K562 (cell line): ENCODE results near the gene EZH2. TPM values are rescaled to one million over a fixed set of nuclear protein-coding genes. Genes with fewer than 3 reads are reported as not detected.
A peak's percentile ranks its signal among the peaks of the same experiment; 100 is the strongest.

Source experiments
- ATAC-seq: fragments of 200-7000 bp; cut with Tn5 transposase; 3 replicates; pipeline ENCODE4 v1.9.1; 2020; ENCODE audit warnings: moderate library complexity
- BruUV-seq: library from RNA; stranded (reverse); fragments of 400-500 nt; replicated peaks from 2 replicates; lab custom pipeline; 2021; lab: Mats Ljungman, UMichigan
- CTCF ChIA-PET: fragments of 300-600 bp; formaldehyde crosslinking; extraction: SDS; loops from one replicate; lab custom pipeline; 2021; ENCODE audit warnings: low intra/inter-chr PET ratio; lab: Yijun Ruan, JAX
- POLR2A ChIA-PET: fragments of 300-600, 350-650 bp; sonication (Branson Sonifier 250); formaldehyde crosslinking; extraction: SDS; loops from one replicate; lab custom pipeline; 2021; ENCODE audit warnings: antibody characterized with exemption, inconsistent platforms; lab: Yijun Ruan, JAX
- DNase-seq, 4 experiments: peaks; one replicate each; pipeline versions ENCODE4 v3.0.0 to v3.0.0-alpha.2; 2011 to 2018; ENCODE audit warnings: low spot score in 3 of 4, mixed read lengths in 3 of 4; ENCODE audit errors: extremely low read depth in 1 of 4
- FAIRE-seq: peaks from 2 replicates; lab custom pipeline; 2011; peaks lifted over from hg19 to GRCh38; lab: Jason Lieb, UNC
- H2AFZ ChIP-seq: 2 replicates; pipeline ENCODE4 v1.6.0; 2011; ENCODE audit warnings: low read depth, low read length, control low read depth, inconsistent platforms
- H3K27ac ChIP-seq: fragments of 200-600 bp; 3 replicates; pipeline ENCODE4 v1.8.0; 2011; ENCODE audit warnings: low read depth, mild to moderate bottlenecking, control low read depth, inconsistent platforms, low read length, moderate library complexity, mixed read lengths; ENCODE audit errors: extremely low read depth
- H3K27me3 ChIP-seq, 2 experiments: fragments of 300-600 bp in 1 of 2; 2 replicates in 1 of 2; 3 replicates in 1 of 2; pipeline versions ENCODE4 v1.6.0 to v1.8.0; 2011; ENCODE audit warnings: inconsistent platforms in 2 of 2, low read length in 2 of 2, mild to moderate bottlenecking in 1 of 2, mixed read lengths in 1 of 2, moderate library complexity in 1 of 2; ENCODE audit not compliant: control insufficient read depth in 2 of 2, insufficient read depth in 2 of 2
- H3K36me3 ChIP-seq: fragments of 300-600 bp; 3 replicates; pipeline ENCODE4 v1.8.0; 2011; ENCODE audit warnings: mild to moderate bottlenecking, low read length, inconsistent platforms; ENCODE audit not compliant: control insufficient read depth, insufficient read depth
- H3K4me1 ChIP-seq, 2 experiments: fragments of 200-600 bp in 1 of 2; replicated peaks in 1 of 2; 2 replicates in 1 of 2; 3 replicates in 1 of 2; pipeline versions ENCODE4 v1.5.1 to v1.8.0; 2011; ENCODE audit warnings: inconsistent platforms in 2 of 2, low read length in 2 of 2, mild to moderate bottlenecking in 1 of 2, mixed read lengths in 1 of 2, moderate library complexity in 1 of 2; ENCODE audit not compliant: control insufficient read depth in 2 of 2, insufficient read depth in 2 of 2
- H3K4me2 ChIP-seq: 2 replicates; pipeline ENCODE4 v1.6.1; 2011; ENCODE audit warnings: low read length, control low read depth, inconsistent platforms, mixed read lengths; ENCODE audit not compliant: insufficient read depth
- H3K4me3 ChIP-seq: fragments of 200-600 bp; sonication (generic), shearing (Covaris generic); 2 replicates; pipeline ENCODE4 v1.5.1; 2016; ENCODE audit warnings: control low read depth, inconsistent platforms
- H3K79me2 ChIP-seq: fragments of 200-600 bp; 3 replicates; pipeline ENCODE4 v1.8.0; 2011; ENCODE audit warnings: low read length, inconsistent platforms; ENCODE audit not compliant: control insufficient read depth, insufficient read depth
- H3K9ac ChIP-seq, 2 experiments: 2 replicates each; pipeline versions ENCODE4 v1.6.0 to v1.6.1; 2011; ENCODE audit warnings: low read depth in 2 of 2, low read length in 2 of 2, control low read depth in 1 of 2, inconsistent platforms in 1 of 2, mild to moderate bottlenecking in 1 of 2, mixed read lengths in 1 of 2; ENCODE audit not compliant: insufficient read depth in 1 of 2
- H3K9me1 ChIP-seq: one replicate; pipeline ENCODE4 v1.6.0; 2011; ENCODE audit warnings: inconsistent platforms, mild to moderate bottlenecking, low read length, moderate library complexity; ENCODE audit not compliant: control insufficient read depth, insufficient read depth
- H3K9me3 ChIP-seq: replicated peaks from 2 replicates; pipeline ENCODE4 v1.5.1; 2011; ENCODE audit warnings: low read depth, low read length, inconsistent platforms; ENCODE audit not compliant: control insufficient read depth, insufficient read depth
- H4K20me1 ChIP-seq: replicated peaks from 2 replicates; pipeline ENCODE4 v1.6.1; 2011; ENCODE audit warnings: low read length, inconsistent platforms, mixed read lengths; ENCODE audit not compliant: control insufficient read depth, insufficient read depth
- ATF1 ChIP-seq, 2 experiments: fragments of 450-650 bp in 1 of 2; IDR thresholded peaks; 2 replicates each; pipeline ENCODE4 v1.6.1; 2016; ENCODE audit warnings: missing compliant biosample characterization in 1 of 2, missing genetic modification characterization in 1 of 2
- BRD4 ChIP-seq: fragments of 200-600 bp; sonication (generic); IDR thresholded peaks from 2 replicates; pipeline ENCODE4 v1.6.1; 2017; ENCODE audit warnings: inconsistent platforms
- GTF2F1 ChIP-seq: IDR thresholded peaks from 2 replicates; pipeline ENCODE4 v1.6.1; 2011; ENCODE audit warnings: low read depth, low read length, improper control_type of control experiment
- HNRNPLL ChIP-seq: fragments of 200-400 bp; formaldehyde crosslinking; IDR thresholded peaks from 2 replicates; pipeline ENCODE4 v1.6.1; 2017; ENCODE audit warnings: low read length, low read depth, mild to moderate bottlenecking; ENCODE audit not compliant: poor library complexity, severe bottlenecking
- KDM5B ChIP-seq: fragments of 200-600 bp; sonication (generic); IDR thresholded peaks from 2 replicates; pipeline ENCODE4 v1.6.1; 2012; ENCODE audit warnings: low read depth, mild to moderate bottlenecking, moderate library complexity, low read length, control low read depth, inconsistent platforms; ENCODE audit not compliant: insufficient replicate concordance
- MYBL2 ChIP-seq, 2 experiments: fragments of 450-650 bp in 1 of 2; sonication (generic) in 1 of 2; formaldehyde crosslinking in 1 of 2; IDR thresholded peaks; 2 replicates each; pipeline versions ENCODE4 v1.6.1 to v1.8.1; 2017 to 2022; ENCODE audit warnings: borderline replicate concordance in 1 of 2, inconsistent platforms in 1 of 2, low read depth in 1 of 2, mild to moderate bottlenecking in 1 of 2, missing genetic modification reagents in 1 of 2, moderate library complexity in 1 of 2
- NFIX ChIP-seq: fragments of 250-450 bp; sonication (Bioruptor Pico); IDR thresholded peaks from 2 replicates; pipeline ENCODE4 v1.4.0; 2020; ENCODE audit warnings: low read depth, mild to moderate bottlenecking, moderate library complexity
- POLR2AphosphoS2 ChIP-seq: IDR thresholded peaks from 2 replicates; pipeline ENCODE4 v1.6.1; 2012; ENCODE audit warnings: low read length, improper control_type of control experiment
- PPARD ChIP-seq: fragments of 250-450 bp; sonication (Bioruptor Pico); IDR thresholded peaks from 2 replicates; pipeline ENCODE4 v1.8.0; 2022; ENCODE audit warnings: inconsistent platforms, mild to moderate bottlenecking, moderate library complexity
- RBM22 ChIP-seq: fragments of 200-400 bp; formaldehyde crosslinking; IDR thresholded peaks from 2 replicates; pipeline ENCODE4 v1.6.1; 2018; ENCODE audit warnings: low read length, low read depth; ENCODE audit not compliant: poor library complexity, severe bottlenecking
- ZSCAN29 ChIP-seq: fragments of 450-650 bp; IDR thresholded peaks from 2 replicates; pipeline ENCODE4 v1.6.1; 2017
- WGBS: fragments of 100-300 bp; shearing (Covaris generic); methylation state at CpG from one replicate; pipeline ENCODE4 v1.1.6; 2016; ENCODE audit warnings: low coverage, mixed read lengths; ENCODE audit not compliant: insufficient coverage; ENCODE audit errors: missing lambda C conversion rate; 5-methylcytosine and 5-hydroxymethylcytosine counted together
- in situ Hi-C: fragments of 300-500 bp; cut with MboI; formaldehyde crosslinking; loops from 4 replicates; pipeline ENCODE4 v1.15.0; 2018; ENCODE audit warnings: inconsistent platforms, mixed read lengths
- intact Hi-C: fragments of 100-400 bp; cut with micrococcal nuclease; formaldehyde crosslinking; loops from 2 replicates; pipeline ENCODE4 v1.14.2; 2022
- polyA plus RNA-seq, 8 experiments: library from polyadenylated mRNA; depleted of rRNA in 4 of 8; stranded (reverse) in 5 of 8; unstranded in 3 of 8; fragments of >200 nt; fragmentation: Nextera tagmentation in 2 of 8; fragmentation: Illumina TruSeq in 1 of 8; extraction: Ambion mirVana in 2 of 8; extraction: Trizol in 1 of 8; gene quantifications; 2 replicates each; pipeline versions ENCODE4 v1.2.1 to v1.2.3, GENCODE V29; 2011 to 2014; ENCODE audit warnings: inconsistent platforms in 1 of 8, missing spikeins in 1 of 8
- total RNA-seq, 7 experiments: library from RNA; depleted of rRNA in 6 of 7; stranded (reverse); fragments of >200 nt in 6 of 7; fragmentation: Illumina TruSeq in 2 of 7; extraction: Trizol in 2 of 7; gene quantifications; 2 replicates each; pipeline versions ENCODE4 v1.2.1 to v1.2.3, GENCODE V29; 2011 to 2021; ENCODE audit warnings: low replicate concordance in 1 of 7
- TF ChIP-seq, protein P1 (sequence below), 2 experiments: IDR thresholded peaks in 1 of 2; conservative IDR thresholded peaks in 1 of 2; 2 replicates each; pipeline ENCODE4 v1.6.1; 2016; ENCODE audit warnings: low read depth in 2 of 2, mild to moderate bottlenecking in 1 of 2, missing compliant biosample characterization in 1 of 2, missing genetic modification characterization in 1 of 2, moderate library complexity in 1 of 2

Gene EZH2
- total and polyA plus RNA-seq, 9 of the 15 experiments (the other 6 are each of a cell fraction or from before 2014, with no cell fraction given), result 48.7 to 175 (median 98.6) TPM

DNA sequence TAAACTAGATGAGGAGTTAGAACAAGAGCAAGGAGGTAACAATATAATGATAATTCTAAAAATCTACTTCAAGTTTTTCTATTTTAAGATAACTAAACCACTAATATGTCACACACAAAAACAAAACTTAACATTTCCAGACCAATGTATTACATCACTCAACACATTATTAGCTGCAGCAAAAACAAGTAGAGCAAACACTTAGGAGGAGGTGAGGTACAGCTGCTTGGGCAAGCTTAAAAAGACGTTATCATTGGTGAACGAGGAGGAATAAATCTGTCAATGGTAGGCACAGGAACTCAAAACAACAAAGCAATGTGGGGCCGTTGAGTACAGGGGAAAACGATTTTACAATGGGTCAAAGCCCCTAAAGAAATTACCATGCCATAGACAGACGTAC, 58.8 kb downstream of the EZH2 start (continued):
- TF ChIP-seq MYBL2 (IDR thresholded peaks at IDR 0.05; ENCODE audit: low read depth) (peak; percentile 32; the same call in 1 of the 2 replicates), MYBL2 (CRISPR knock-in tag; IDR thresholded peaks at IDR 0.05; ENCODE audit: borderline replicate concordance) (no peak), HNRNPLL (no peak), NFIX (CRISPR knock-in tag) (no peak)
- TF ChIP-seq, protein P1, sequence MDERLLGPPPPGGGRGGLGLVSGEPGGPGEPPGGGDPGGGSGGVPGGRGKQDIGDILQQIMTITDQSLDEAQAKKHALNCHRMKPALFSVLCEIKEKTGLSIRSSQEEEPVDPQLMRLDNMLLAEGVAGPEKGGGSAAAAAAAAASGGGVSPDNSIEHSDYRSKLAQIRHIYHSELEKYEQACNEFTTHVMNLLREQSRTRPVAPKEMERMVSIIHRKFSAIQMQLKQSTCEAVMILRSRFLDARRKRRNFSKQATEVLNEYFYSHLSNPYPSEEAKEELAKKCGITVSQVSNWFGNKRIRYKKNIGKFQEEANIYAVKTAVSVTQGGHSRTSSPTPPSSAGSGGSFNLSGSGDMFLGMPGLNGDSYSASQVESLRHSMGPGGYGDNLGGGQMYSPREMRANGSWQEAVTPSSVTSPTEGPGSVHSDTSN (CRISPR knock-in tag; IDR thresholded peaks at IDR 0.05; ENCODE audit: low read depth), result no peak
- TF ChIP-seq, protein P1 (tag; conservative IDR thresholded peaks at IDR 0.05; ENCODE audit: low read depth), result peak; percentile 90

DNA sequence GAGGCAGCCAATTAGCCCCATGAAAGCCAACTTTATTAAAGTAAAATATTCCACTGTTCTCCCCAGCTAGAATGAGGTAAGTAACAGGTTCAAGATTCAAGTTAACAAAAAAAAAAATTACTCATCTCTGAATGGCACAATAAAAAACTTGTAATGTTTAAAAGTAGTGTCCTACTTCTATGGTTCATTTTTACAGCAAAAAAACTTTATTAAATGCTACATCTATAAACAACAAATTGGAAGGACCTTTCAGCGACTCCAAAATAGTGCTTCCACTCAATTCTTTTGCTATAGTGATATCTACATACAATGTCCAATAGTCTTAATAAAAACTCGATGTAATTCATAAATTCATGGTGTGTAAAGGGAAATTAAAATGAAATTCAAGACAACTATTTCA, 59.2 kb downstream of the EZH2 start:
- Histone ChIP-seq H3K27ac (no peak overlapping the region), H2AFZ (no peak overlapping the region), H3K4me2 (no peak overlapping the region), H3K9ac (no peak overlapping the region), H3K9me1 (no peaks in the 10 kb centered on the region), H3K79me2 (peaks cover 23% of the 10 kb centered on the region; the same call in 2 of the 3 replicates), H3K9me3 (no peaks in the 10 kb centered on the region), H3K36me3 (peaks cover 78% of the 10 kb centered on the region), H4K20me1 (no peaks in the 10 kb centered on the region), H3K4me3 (no peak overlapping the region), H3K4me1 (peaks cover 0 to 14% of the 10 kb centered on the region in 2 experiments; a peak in 4 of 5 replicates), H3K27me3 (no peaks in the 10 kb centered on the region)
- CTCF ChIA-PET, result no interaction called here
- WGBS, result 87% methylated on average over 2 of the region's 2 CpGs
- FAIRE-seq (no peak), DNase-seq (no peak), ATAC-seq (no peak)
- intact Hi-C loops, result no loop called here
- no TSS peak for BruUV-seq
- POLR2A ChIA-PET, result interaction anchor here (0.6 to 1.8 kb wide), 5 partner anchors 9 to 24 kb away, joined by 3 to 8 read pairs (median 4); no protein-coding TSS in a partner anchor
- in situ Hi-C loops, result no loop called here
- TF ChIP-seq ZSCAN29 (no peak), GTF2F1 (no peak), POLR2AphosphoS2 (0 out of 2 replicates have a peak, but pooled peaks have one; percentile 31), PPARD (no peak), ATF1 (CRISPR knock-in tag; IDR thresholded peaks at IDR 0.05) (no peak), ATF1 (tag; IDR thresholded peaks at IDR 0.05) (no peak), BRD4 (no peak), KDM5B (no peak), RBM22 (peak; percentile 12)
